GM12872 (cell line): ENCODE data around the gene TMEM129.

Experiments used
- CTCF ChIP-seq: IDR thresholded peaks from 3 replicates; pipeline ENCODE4 v1.5.1; 2011; ENCODE audit warnings: low read depth, mild to moderate bottlenecking, low read length, moderate library complexity; ENCODE audit not compliant: insufficient read depth

TMEM129 gene

GRCh38 chr4:1741208-1741607 lies 20.1 kb upstream of the TMEM129 start:
- TF ChIP-seq CTCF: no peak

GRCh38 chr4:1740021-1740545 lies 19.0 kb upstream of the TMEM129 start:
- no peak for TF ChIP-seq CTCF

GRCh38 chr4:1739358-1739757 lies 18.2 kb upstream of the TMEM129 start:
- no peak for TF ChIP-seq CTCF

- no peak for TF ChIP-seq CTCF
Observed at GRCh38 chr4:1738410-1738809, 17.3 kb upstream of the TMEM129 start.

DNA sequence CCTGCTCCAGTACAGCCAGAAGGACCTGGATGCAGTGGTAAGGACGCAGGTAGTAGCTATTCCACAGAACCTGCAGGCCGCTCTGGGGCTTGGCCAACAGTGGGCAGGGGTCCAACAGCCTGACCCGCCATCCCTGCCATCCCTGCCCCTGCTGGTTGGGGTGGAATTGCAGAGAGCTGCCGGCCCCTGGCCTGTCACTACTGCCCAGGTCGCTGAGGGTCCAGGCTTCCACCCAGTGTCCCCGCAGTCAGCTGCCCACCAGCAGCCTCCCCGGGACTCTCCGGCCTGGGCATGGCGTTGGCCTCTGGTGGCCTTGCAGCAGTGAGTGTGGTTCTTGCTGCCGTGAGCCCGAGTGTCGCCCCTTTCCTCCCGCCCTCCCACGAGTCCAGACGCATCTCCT lies 16.5 kb upstream of the TMEM129 start:
- no peak for TF ChIP-seq CTCF

- no peak for TF ChIP-seq CTCF
Observed at GRCh38 chr4:1736812-1737211, 15.7 kb upstream of the TMEM129 start.

DNA sequence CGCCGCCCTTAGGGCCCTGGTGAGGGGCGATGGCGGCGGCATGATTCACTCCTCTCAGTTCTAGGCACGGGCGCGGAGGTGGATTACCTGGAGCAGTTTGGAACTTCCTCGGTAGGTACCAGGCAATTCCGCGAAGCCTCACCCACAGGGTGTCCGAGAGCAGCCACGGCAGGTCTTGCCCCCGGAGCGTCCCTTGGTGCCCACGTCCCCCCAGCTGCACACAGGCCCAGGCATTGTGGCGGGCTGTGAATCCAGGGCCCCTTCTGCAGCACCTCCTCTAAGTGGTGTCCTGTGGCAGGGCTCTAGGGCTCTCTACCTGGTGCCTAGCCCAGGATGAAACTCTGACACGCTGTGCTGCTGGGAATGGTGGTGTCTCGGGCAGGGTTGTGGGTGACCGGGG lies 14.1 kb upstream of the TMEM129 start:
- no peak for TF ChIP-seq CTCF

DNA sequence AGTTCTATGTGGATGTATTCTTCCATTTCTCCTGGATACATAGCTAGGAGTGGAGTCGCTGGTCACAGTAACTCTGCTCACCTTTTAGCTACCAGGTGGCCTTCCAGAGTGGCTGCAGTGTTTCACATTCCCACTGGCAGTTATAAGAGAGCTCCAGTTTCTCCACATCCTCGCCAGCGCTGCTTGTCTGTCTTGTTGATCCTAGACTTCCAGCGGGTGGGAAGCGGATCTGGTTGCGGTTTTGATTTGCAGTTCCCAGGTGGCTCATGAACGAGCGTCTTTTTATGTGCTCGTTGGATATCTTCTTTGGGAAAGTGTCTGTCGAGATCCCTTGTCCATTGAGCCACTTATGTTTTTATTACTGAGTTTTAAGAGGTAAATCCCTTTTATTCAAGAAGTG lies 11.8 kb upstream of the TMEM129 start:
- no peak for TF ChIP-seq CTCF
